C4-2B (cell line): ENCODE results near the gene MACIR.

Experiments
- H3K27ac ChIP-seq: fragments of 450-650 bp; 2 replicates; pipeline ENCODE4 v1.5.1; 2017
- CTCF ChIP-seq: fragments of 450-650 bp; conservative IDR thresholded peaks from 2 replicates; pipeline ENCODE4 v1.5.1; 2017; ENCODE audit warnings: mild to moderate bottlenecking
- ZFX ChIP-seq: fragments of 450-650 bp; IDR thresholded peaks from 2 replicates; pipeline ENCODE4 v1.6.1; 2017

The MACIR gene

GRCh38 chr5:103260951-103261350 is 2.4 kb downstream of the MACIR start:
- no peak for TF ChIP-seq CTCF
- TF ChIP-seq ZFX: no peak
- H3K27ac ChIP-seq: no peak overlapping the region

DNA sequence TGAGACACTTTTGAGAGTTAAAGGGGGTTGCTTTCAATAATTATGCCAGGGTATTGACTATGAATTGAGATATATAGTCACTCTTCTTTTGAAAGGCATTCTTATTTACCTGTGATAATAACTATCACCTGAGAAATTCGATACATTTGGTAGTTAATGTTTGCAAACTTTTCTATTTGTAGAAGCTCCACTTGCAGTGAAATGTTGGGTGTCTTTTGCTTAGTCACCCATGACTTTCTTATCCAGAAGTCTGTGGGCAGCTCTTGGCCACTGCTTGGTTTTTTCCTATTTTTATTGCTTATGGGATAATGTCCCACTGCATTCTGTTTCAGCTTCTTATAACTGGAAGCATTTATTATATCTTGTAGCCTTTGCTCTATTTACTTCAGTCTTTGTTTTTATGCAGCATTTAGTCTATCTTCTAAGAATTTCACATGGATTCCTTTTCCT is 3.9 kb downstream of the MACIR start:
- TF ChIP-seq ZFX (no peak), CTCF (no peak)
- no peak overlapping the region for H3K27ac ChIP-seq

GRCh38 chr5:103263054-103263453 is 4.5 kb downstream of the MACIR start:
- TF ChIP-seq ZFX (no peak), CTCF (no peak)

GRCh38 chr5:103264508-103264907 is 5.9 kb downstream of the MACIR start:
- H3K27ac ChIP-seq: no peak overlapping the region
- TF ChIP-seq ZFX (no peak), CTCF (no peak)

More at GRCh38 chr5:103263054-103263453, 4.5 kb downstream of the MACIR start:
- no peak overlapping the region for H3K27ac ChIP-seq

GRCh38 chr5:103270581-103270980 is 12.0 kb downstream of the MACIR start:
- no peak for TF ChIP-seq CTCF
- no peak for TF ChIP-seq ZFX
- H3K27ac ChIP-seq: no peak overlapping the region

- no peak overlapping the region for H3K27ac ChIP-seq
- TF ChIP-seq ZFX (no peak), CTCF (no peak)
Observed at GRCh38 chr5:103271570-103272289, 13.2 kb downstream of the MACIR start.

DNA sequence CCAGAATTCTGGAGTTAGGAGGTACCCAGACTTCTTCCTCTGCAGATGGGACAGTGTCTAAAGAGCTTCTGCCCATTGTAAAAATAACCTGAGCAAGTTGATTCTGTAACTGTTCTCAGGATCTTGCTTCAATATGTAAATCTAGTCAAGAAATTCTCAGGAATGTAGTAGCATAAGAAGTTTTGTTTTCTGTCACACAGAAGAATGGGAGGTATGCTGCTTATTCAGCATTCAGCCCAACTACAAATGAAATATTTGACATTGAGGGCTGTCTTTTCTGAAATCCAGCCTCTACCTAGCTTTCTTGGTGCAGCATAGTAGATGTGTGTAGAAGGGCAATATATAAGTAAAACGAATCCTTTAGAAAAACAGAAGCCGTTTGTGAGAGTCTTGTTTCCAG is 13.8 kb downstream of the MACIR start:
- no peak for TF ChIP-seq ZFX
- no peak for TF ChIP-seq CTCF
- H3K27ac ChIP-seq: no peak overlapping the region
